ENCODE measurements around the gene TNNI3K.

The TNNI3K gene

GRCh38 chr1:74422421-74423292, 187.5 kb downstream of the TNNI3K start:
- no peak for TF ChIP-seq CTCF (IDR thresholded peaks at IDR 0.05; ENCODE audit: low read depth, low read length, missing control alignments)
- H3K4me3 ChIP-seq (ENCODE audit: low read depth, low read length) = no peak overlapping the region
- in situ Hi-C loops (cut with HindIII; ENCODE audit: low sequenced_read_pairs) = no loop called here
- no peak for DNase-seq (ENCODE audit: low read depth)

- no peak overlapping the region for H3K4me3 ChIP-seq (ENCODE audit: low read depth, low read length)
- in situ Hi-C loops (cut with HindIII; ENCODE audit: low sequenced_read_pairs) = no loop called here
- TF ChIP-seq CTCF (IDR thresholded peaks at IDR 0.05; ENCODE audit: low read depth, low read length, missing control alignments) = no peak
- DNase-seq (ENCODE audit: low read depth) = no peak
These were observed 188.3 kb downstream of the TNNI3K start for GRCh38 chr1:74423471-74423870.

GRCh38 chr1:74425676-74426075, 190.5 kb downstream of the TNNI3K start:
- no peak overlapping the region for H3K4me3 ChIP-seq (ENCODE audit: low read depth, low read length)
- DNase-seq (ENCODE audit: low read depth) = no peak
- TF ChIP-seq CTCF (IDR thresholded peaks at IDR 0.05; ENCODE audit: low read depth, low read length, missing control alignments) = no peak
- in situ Hi-C loops (cut with HindIII; ENCODE audit: low sequenced_read_pairs) = no loop called here

GRCh38 chr1:74426208-74426937, 191.2 kb downstream of the TNNI3K start:
- in situ Hi-C loops (cut with HindIII; ENCODE audit: low sequenced_read_pairs) = no loop called here
- no peak for TF ChIP-seq CTCF (IDR thresholded peaks at IDR 0.05; ENCODE audit: low read depth, low read length, missing control alignments)
- no peak for DNase-seq (ENCODE audit: low read depth)
- no peak overlapping the region for H3K4me3 ChIP-seq (ENCODE audit: low read depth, low read length)

- TF ChIP-seq CTCF (IDR thresholded peaks at IDR 0.05; ENCODE audit: low read depth, low read length, missing control alignments) = no peak
- peak; percentile 38 for DNase-seq (ENCODE audit: low read depth)
- in situ Hi-C loops (cut with HindIII; ENCODE audit: low sequenced_read_pairs) = no loop called here
- no peak overlapping the region for H3K4me3 ChIP-seq (ENCODE audit: low read depth, low read length)
These were observed 192.5 kb downstream of the TNNI3K start for GRCh38 chr1:74427681-74428080.

- in situ Hi-C loops (cut with HindIII; ENCODE audit: low sequenced_read_pairs) = no loop called here
- no peak for DNase-seq (ENCODE audit: low read depth)
These were observed 194.4 kb downstream of the TNNI3K start for GRCh38 chr1:74429580-74429979.

More at GRCh38 chr1:74429580-74429979, 194.4 kb downstream of the TNNI3K start:
- TF ChIP-seq CTCF (IDR thresholded peaks at IDR 0.05; ENCODE audit: low read depth, low read length, missing control alignments) = no peak
- H3K4me3 ChIP-seq (ENCODE audit: low read depth, low read length) = no peak overlapping the region

Data from astrocyte of the cerebellum (primary cell).